HTERT RPE-1 (cell line): Measurements from ENCODE around the gene TTLL11.

Experiments
- in situ Hi-C: fragments of 300-500 bp; cut with MboI; formaldehyde crosslinking; loops from 4 replicates; pipeline ENCODE4 v1.14.3; 2020; ENCODE audit warnings: low sequenced_read_pairs

TTLL11 gene

GRCh38 chr9:121980665-121981064 lies 112.4 kb downstream of the TTLL11 start:
- in situ Hi-C loops, result loop anchor here (25.0 kb wide), 1 partner anchor 293 kb away; no protein-coding TSS in a partner anchor

DNA sequence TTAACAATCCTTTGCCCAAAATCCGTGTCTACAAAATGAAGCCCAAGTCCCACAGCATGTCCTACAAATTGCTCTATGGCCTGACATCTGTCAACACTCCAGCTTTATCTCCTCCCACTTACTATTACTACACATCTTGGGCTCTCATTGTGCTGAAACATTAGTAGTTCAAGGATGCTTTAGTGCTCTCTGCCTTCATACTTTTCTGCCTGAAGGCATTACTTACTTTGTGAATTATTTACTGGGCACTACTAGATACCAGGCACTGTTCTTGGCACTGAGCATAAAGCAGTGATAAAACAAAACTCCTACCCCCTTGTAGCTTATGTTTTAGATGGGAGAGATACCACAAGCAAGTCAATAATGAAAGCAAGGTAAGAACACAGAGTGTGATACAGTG lies 113.4 kb downstream of the TTLL11 start:
- in situ Hi-C loops, result loop anchor here (25.0 kb wide), 1 partner anchor 292 kb away; no protein-coding TSS in a partner anchor

GRCh38 chr9:121976751-121977150 lies 116.4 kb downstream of the TTLL11 start:
- in situ Hi-C loops, result loop anchor here (25.0 kb wide), 1 partner anchor 289 kb away; no protein-coding TSS in a partner anchor

DNA sequence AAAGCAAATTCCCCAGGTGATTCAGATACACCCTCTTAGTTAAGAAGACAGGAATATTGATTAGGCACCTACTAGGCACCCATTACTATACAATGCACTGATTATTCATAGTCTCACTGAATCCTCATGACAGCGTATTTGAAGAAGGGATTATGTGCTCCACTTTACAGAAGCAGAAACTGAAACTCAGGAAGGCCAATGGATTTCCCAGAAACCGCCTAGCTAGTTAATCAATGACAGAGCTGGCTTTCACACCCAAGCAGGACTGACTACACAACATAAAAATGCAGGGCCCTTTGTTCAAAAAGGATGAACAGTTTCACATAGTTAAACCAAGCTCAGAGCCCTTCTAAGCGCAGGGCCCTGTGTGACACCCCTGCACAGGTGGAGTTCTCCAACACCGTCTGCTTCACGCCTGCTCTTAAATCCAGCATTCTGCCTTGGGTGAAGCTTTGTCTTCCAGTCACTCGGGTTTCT lies 117.3 kb downstream of the TTLL11 start:
- in situ Hi-C loops, result loop anchor here (25.0 kb wide), 1 partner anchor 289 kb away; no protein-coding TSS in a partner anchor

- in situ Hi-C loops, result no loop called here
These were observed 118.7 kb downstream of the TTLL11 start for GRCh38 chr9:121974421-121974820.

DNA sequence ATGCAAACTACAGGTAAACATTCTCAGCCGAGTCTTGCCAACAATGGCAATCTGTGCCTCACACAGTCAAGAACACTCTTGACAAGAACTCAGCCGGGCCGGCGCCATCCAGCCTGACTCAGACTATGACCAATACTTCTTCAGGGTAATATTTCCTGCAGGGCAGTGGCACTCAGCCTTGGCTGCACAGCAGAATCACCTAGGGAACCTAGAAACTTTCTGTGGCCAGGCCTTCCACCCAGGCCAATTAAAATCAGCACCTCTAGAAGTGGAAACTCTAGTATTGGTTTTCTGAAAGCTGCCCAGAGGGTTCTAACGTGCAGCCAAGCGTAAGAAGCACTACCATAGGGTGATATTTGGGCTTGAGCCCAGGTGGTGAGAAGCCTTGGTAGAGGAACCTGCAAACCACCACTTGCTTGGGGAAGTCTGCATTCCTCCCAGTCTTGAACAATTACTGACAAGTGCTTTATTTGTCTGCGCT lies 120.6 kb downstream of the TTLL11 start:
- in situ Hi-C loops, result no loop called here

- in situ Hi-C loops, result no loop called here
These were observed 125.1 kb downstream of the TTLL11 start for GRCh38 chr9:121968056-121968455.

GRCh38 chr9:121966706-121967105 lies 126.4 kb downstream of the TTLL11 start:
- in situ Hi-C loops, result no loop called here

DNA sequence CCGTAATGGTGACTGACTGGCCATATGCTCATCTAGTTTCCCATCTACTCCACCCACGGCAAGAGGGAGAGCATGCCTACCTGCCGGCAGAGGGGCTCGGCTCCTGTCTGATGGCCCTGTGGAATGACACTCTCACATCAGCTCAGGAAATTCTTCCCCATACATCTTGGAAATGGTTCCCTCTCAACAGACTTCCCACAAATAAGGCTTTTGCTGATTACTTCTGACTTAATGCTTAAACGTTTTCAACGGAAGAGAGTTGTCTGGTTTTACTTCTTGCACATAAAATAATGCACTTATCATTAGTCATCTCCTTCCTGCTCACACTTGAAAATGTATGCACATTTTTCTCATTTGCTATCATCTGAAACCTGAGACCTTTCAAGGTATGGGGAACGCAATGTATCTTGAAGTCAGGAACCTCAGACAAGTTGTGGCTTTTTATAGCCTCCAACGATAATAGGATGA lies 129.5 kb downstream of the TTLL11 start:
- in situ Hi-C loops, result no loop called here

- in situ Hi-C loops, result no loop called here
These were observed 130.7 kb downstream of the TTLL11 start for GRCh38 chr9:121962421-121962820.

GRCh38 chr9:121960665-121961064 lies 132.4 kb downstream of the TTLL11 start:
- in situ Hi-C loops, result no loop called here

GRCh38 chr9:121958530-121958929 lies 134.6 kb downstream of the TTLL11 start:
- in situ Hi-C loops, result no loop called here

DNA sequence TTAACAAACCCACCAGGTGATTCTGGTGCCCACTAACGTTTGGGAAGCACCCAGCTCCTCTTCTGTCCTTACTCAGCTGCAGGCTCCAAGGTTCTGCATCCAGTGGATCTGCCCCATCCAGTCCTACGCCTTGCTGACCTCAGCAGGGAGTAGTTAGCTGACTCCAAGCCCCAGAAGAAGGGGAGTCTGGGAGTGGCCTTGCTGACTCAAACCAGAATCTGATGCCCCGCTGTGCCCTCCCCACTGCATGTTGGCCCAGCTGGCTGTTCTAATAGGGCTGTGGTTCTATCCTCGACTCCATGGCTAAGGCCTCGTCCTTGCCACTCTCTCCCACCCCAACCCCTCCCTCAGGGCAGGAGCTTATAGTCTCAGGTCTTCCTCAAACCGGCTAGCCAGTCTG lies 136.3 kb downstream of the TTLL11 start:
- in situ Hi-C loops, result no loop called here

GRCh38 chr9:121955649-121956048 lies 137.5 kb downstream of the TTLL11 start:
- in situ Hi-C loops, result no loop called here

DNA sequence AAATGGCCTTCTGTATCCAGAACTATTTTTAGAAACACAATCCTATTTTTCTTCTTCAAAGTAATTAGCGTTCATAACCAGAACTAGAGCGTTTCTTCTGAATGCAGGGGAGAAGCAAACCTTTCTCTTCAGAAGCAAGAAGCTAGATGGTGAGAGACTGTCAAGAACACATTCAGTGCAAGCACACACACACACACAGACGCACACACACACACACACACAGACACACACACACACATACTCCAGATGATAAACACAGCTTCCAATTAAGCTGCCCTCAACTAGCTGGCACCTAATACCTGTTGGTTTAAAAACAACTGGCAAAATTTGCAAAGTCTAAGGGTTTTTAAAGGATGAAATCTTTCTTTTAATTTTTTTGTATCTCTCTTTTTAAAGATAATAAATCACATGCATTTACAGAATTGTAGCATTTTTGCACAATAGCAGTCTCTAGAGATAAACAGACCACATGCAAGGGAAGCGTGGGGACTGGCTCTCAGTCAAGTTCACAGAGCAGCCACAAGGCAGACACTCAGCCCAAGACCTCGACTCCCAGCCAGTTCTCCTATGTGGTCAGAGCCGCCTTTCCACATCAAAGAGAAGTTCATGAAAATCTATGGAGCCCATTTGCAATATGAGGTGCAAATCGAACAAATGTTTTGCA lies 138.5 kb downstream of the TTLL11 start:
- in situ Hi-C loops, result no loop called here

DNA sequence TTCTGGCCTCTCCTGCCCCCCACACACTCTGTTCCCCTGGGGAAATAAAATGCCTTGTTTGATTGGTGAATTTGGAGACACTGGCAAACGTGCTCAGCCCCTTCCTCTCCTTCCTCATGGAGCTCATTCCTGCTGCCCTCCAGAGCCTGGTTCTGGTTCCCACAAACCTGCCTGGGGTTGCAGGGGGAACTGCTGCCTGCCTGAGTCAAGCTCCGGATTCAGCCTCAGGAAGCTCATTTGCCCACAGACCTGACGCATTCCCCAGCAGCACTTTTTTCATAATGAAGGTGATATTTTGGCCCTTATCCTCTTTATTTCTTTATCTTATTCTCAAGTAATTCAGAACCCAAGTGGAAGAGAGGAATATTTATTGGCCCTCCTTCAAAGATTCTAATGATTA lies 140.5 kb downstream of the TTLL11 start:
- in situ Hi-C loops, result no loop called here

GRCh38 chr9:121950866-121951265 lies 142.2 kb downstream of the TTLL11 start:
- in situ Hi-C loops, result no loop called here

GRCh38 chr9:121950441-121950840 lies 142.7 kb downstream of the TTLL11 start:
- in situ Hi-C loops, result no loop called here

- in situ Hi-C loops, result no loop called here
These were observed 143.3 kb downstream of the TTLL11 start for GRCh38 chr9:121949766-121950165.

GRCh38 chr9:121949364-121949763 lies 143.7 kb downstream of the TTLL11 start:
- in situ Hi-C loops, result no loop called here

DNA sequence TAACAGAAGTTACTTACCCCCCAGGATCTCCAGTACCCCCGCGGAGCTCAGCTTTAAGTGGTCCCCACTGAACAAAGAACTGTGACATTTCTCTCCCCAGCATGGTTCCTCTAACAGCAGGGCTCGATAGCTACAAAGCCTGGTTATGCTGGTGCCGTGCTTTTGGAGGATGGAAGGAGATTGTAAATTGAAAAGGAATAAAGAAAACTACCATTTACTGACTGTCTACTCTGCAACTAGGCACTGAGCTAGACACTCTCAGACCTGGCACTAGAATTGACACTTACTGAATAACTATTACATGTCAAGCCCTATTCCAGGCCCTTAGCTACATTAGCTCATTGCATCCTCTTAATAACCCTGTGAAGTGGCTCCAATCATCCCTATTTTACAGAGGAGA lies 145.3 kb downstream of the TTLL11 start:
- in situ Hi-C loops, result no loop called here

- in situ Hi-C loops, result no loop called here
These were observed 146.6 kb downstream of the TTLL11 start for GRCh38 chr9:121946465-121946864.

GRCh38 chr9:121945849-121946248 lies 147.3 kb downstream of the TTLL11 start:
- in situ Hi-C loops, result no loop called here
